ENCODE data around the gene POLR2F. TPM values are rescaled to one million over a fixed set of nuclear protein-coding genes. Genes with fewer than 3 reads are reported as not detected.

Gene POLR2F
- 108 TPM for polyA plus RNA-seq (2013, experiment 1 of 4)
- 92.1 TPM for polyA plus RNA-seq (2013, experiment 2 of 4)
- 109 TPM for polyA plus RNA-seq (2013, experiment 3 of 4)
- 127 TPM for polyA plus RNA-seq (2013, experiment 4 of 4)

DNA sequence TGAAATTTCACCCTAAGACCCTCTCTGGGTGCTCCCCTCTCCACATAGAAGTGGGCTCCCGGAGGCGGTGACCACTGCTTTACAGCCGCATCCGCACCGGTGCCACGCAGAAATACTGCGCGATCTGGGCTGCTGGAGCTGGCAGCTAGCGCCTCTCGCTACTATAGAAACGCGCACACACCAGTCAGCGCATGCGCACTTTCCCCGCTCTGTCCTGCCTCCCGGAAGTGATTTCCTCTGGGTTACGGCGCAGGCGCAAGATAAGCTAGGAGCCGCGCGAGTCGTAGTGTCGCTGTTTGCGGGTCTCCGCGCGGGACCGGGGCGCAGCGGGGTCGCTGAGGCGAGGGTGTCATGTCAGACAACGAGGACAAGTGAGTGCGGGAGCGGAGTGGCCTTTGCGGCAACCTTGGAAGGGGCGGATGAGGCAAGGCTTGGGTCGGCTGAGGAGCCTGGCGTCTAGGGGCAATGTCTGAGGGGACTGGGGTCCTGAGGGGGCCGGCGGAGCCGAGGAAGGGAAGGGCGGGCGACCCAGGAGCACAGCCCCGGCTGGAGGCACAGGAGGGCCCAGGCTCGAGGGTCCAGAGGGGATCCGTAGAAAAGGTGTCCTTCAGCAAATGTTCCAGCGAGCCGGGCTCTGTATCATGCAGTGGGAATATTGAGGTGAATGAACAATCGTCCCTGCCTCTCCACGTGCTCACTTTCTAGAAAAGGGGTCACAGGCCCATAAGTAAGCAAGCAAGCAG is at the start of gene POLR2F, which contains the start of gene C22orf23:
Gene POLR2F (plus strand): TSS at position 263 of the 743 bp plus-strand sequence. CDS start 89 bp downstream, at position 352.
Gene C22orf23 (minus strand): TSS at position 165 of the 743 bp plus-strand sequence. CDS start 452 bp downstream, outside the sequence.
- Histone ChIP-seq H3K27ac (ENCODE audit: insufficient read depth, low read depth, low read length, poor library complexity, severe bottlenecking) (no peak within 1 kb of the TSS), H3K9me3 (ENCODE audit: control insufficient read depth, low read length) (no peaks in the 10 kb centered on the region), H3K36me3 (ENCODE audit: control insufficient read depth, insufficient read depth, low read length) (peaks cover 10% of the 10 kb centered on the region), H3K27me3 (ENCODE audit: control insufficient read depth, insufficient read depth, low read length, poor library complexity, severe bottlenecking) (peaks cover 14% of the 10 kb centered on the region), H3K4me1 (ENCODE audit: control insufficient read depth, insufficient read depth, low read length) (peaks cover 6% of the 10 kb centered on the region), H3K4me3 (ENCODE audit: insufficient read depth, low read depth, low read length) (peak within 1 kb of the TSS; percentile 99)
- WGBS, 2 experiments: 0 to 1% methylated on average over 52 of the region's 52 CpGs

DNA sequence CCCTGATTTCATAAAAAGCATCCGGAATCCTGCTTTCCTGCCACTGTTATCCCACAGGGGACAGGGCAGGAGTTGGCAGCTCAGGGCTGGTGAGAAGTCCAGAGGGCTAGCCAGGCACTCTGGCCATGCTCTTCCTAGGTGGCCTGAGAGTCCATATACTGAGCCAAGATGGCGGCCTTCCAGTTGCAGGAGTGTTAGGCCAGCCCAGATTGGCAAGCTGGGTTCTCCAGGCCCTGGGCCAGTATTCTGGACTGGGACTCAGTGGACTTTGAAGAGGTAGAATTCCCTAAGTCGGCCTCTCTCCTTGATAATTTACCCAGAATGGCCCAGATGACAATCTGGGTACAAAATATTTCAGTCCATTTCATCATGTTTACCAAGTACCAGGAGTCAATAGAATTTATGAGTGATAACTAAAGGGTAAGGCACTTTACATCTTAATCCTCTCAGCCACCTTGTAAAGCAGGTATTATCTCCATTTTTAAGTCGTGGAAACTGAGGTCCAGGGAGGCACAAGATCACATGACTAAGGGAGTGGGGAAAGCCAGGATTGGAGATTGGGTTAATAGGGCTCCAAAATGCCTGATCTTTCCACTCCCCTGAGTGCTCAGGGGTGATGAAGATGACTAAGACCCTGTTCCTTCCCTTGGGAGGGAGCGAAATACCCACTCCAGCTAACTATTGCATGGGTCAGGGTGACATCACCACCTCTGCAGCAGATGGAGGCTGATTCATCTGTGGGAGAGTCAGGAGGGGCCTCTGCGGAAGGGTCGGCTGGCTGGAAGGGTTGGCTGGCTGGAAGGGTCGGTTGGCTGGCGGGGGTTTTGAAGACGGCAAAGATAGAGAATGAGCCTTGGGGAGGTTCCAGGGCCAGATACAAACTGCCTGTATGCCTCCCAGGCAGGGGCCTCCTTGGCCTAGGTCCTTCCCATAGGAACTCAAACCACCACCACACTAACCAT is 48.6 kb upstream of the POLR2F start:
- no peak overlapping the region for H3K4me3 ChIP-seq (ENCODE audit: insufficient read depth, low read depth, low read length)

DNA sequence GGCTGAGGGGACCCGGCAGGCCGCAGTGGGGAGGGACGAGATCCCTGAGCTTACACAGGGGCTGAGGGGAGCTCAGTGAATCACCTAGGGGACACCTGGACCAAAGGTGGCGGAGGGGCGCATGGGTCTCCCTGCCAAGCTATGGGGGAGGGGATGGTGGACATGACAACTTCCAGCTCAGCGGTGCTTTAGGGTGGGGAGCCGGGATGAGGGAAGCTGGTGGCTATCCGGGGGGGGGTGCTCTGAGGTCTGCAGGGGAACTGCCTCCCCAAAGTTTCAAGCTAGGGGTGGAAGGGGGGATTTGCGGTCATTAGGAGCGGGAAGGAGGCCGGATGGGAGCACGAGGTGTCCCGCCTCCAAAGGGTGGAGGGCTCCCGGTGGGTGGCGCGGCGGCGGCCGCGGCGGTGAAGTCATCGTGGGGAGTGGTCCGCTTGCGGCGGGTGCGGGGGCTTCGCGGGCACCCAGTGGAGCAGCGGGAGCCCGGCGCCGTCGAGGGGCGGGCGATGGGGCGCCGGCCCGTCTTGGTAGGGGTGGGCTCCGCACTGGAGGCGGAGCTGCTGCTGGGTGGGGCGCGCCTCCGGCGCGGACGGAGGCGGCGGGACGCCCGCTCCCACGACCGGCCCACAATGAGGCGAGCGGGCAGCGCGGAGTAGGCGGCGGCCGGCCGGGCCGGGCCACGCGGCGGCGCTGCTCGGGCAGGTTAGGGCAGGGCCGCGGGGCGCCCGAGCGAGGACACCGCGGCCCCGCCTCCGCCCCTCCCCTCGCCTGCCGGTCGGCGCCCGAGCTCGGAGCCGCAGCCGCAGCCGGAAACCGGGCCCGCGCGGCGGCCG is 47.8 kb upstream of the POLR2F start, which contains the start of gene MICALL1:
Gene MICALL1 (plus strand): TSS at position 764 of the 830 bp plus-strand sequence. CDS start 126 bp downstream, outside the sequence.
- no peaks in the 10 kb centered on the region for H3K9me3 ChIP-seq (ENCODE audit: control insufficient read depth, low read length)
- H3K4me1 ChIP-seq (ENCODE audit: control insufficient read depth, insufficient read depth, low read length): peaks cover 15% of the 10 kb centered on the region
- H3K4me3 ChIP-seq (ENCODE audit: insufficient read depth, low read depth, low read length): peak within 1 kb of the TSS; percentile 63
- WGBS, 2 experiments: 7% methylated on average over 90 of the region's 90 CpGs
- no peak within 1 kb of the TSS for H3K27ac ChIP-seq (ENCODE audit: insufficient read depth, low read depth, low read length, poor library complexity, severe bottlenecking)
- H3K27me3 ChIP-seq (ENCODE audit: control insufficient read depth, insufficient read depth, low read length, poor library complexity, severe bottlenecking): no peaks in the 10 kb centered on the region
- H3K36me3 ChIP-seq (ENCODE audit: control insufficient read depth, insufficient read depth, low read length): no peaks in the 10 kb centered on the region

More for the DNA sequence above, 48.6 kb upstream of the POLR2F start:
- Histone ChIP-seq H3K27ac (ENCODE audit: insufficient read depth, low read depth, low read length, poor library complexity, severe bottlenecking) (no peak overlapping the region), H3K4me1 (ENCODE audit: control insufficient read depth, insufficient read depth, low read length) (peaks cover 9% of the 10 kb centered on the region), H3K9me3 (ENCODE audit: control insufficient read depth, low read length) (no peaks in the 10 kb centered on the region), H3K36me3 (ENCODE audit: control insufficient read depth, insufficient read depth, low read length) (no peaks in the 10 kb centered on the region), H3K27me3 (ENCODE audit: control insufficient read depth, insufficient read depth, low read length, poor library complexity, severe bottlenecking) (no peaks in the 10 kb centered on the region)
- 84 to 85% methylated on average over 10 of the region's 10 CpGs for WGBS, 2 experiments

DNA sequence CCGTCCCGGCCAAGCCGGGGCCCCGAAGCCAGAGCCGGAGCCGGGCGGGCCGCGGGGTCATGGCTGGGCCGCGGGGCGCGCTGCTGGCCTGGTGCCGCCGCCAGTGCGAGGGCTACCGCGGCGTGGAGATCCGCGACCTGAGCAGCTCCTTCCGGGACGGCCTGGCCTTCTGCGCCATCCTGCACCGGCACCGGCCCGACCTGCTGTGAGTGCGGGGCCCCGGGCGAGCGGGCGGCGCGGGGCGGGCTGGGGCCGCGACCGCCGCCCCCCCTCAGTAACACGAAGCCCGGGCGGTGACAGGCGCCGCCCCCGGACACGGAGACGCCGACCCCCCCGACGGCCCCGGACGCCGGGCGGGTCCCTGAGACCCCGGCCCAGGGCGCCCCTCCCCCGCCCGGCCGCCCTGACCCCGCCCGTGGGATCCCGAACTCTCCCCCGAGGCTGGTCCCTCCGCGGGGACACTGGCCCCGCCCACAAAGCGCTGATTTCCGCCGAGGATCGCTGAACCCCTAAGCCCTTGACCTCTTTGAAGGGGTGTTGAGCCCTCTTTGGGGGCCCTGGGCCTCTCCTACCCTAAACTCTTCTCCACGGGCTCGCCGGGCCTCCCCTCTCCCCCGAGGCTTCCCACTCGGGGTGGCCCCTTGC is 47.0 kb upstream of the POLR2F start:
- Histone ChIP-seq H3K4me3 (ENCODE audit: insufficient read depth, low read depth, low read length) (peak overlapping the region; percentile 63), H3K4me1 (ENCODE audit: control insufficient read depth, insufficient read depth, low read length) (peaks cover 20% of the 10 kb centered on the region), H3K27me3 (ENCODE audit: control insufficient read depth, insufficient read depth, low read length, poor library complexity, severe bottlenecking) (no peaks in the 10 kb centered on the region), H3K36me3 (ENCODE audit: control insufficient read depth, insufficient read depth, low read length) (no peaks in the 10 kb centered on the region), H3K9me3 (ENCODE audit: control insufficient read depth, low read length) (no peaks in the 10 kb centered on the region), H3K27ac (ENCODE audit: insufficient read depth, low read depth, low read length, poor library complexity, severe bottlenecking) (no peak overlapping the region)
- WGBS, 2 experiments: 2% methylated on average over 75 of the region's 75 CpGs

DNA sequence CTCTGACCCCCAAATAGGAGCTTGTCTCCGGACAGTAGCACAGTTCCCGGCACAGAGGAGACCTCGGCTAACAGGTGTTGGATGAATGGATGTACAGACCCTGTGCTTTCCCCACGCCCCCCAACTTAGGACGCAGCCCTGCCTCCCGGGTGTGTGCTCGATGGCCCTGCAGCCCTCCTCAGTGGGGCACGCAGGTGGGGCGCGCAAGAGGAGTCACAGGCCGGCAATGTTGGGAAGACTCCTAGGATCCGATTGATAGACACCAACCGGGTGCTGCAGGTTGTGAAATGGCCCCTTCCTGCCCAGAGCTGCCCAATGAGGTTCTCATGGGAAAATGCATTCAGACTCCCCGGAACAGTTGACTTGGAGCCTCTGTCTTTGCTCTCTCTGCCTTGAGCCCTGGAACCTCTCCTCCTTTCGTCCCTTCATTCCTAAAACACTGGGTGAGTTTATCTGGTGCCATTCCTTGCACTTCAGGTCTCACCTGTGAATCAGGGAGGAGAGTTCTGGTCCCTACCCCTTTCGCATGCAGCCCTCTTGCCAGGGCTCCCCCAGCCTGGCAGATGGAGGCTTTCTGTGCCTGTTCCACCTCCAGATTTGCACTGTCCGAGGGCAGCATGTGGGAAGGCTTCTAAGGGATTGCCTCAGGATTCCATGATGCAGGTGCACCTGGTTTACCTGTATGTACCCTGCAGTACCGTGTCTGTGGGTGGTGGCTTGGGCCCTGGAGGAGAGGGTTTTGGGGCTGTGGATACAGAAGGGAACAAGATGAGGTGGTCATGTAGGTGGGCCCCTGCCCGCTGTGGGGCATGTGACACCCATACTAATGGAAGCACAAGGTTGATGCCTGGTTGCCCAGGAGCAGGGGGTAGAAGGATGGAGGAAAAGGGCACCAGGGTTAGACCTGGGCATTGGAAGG is 46.2 kb upstream of the POLR2F start:
- no peaks in the 10 kb centered on the region for H3K9me3 ChIP-seq (ENCODE audit: control insufficient read depth, low read length)
- H3K4me1 ChIP-seq (ENCODE audit: control insufficient read depth, insufficient read depth, low read length): peaks cover 20% of the 10 kb centered on the region
- H3K27ac ChIP-seq (ENCODE audit: insufficient read depth, low read depth, low read length, poor library complexity, severe bottlenecking): no peak overlapping the region
- WGBS, 2 experiments: 68 to 73% methylated on average over 19 of the region's 19 CpGs
- no peaks in the 10 kb centered on the region for H3K36me3 ChIP-seq (ENCODE audit: control insufficient read depth, insufficient read depth, low read length)
- no peaks in the 10 kb centered on the region for H3K27me3 ChIP-seq (ENCODE audit: control insufficient read depth, insufficient read depth, low read length, poor library complexity, severe bottlenecking)
- peak overlapping the region; percentile 63 for H3K4me3 ChIP-seq (ENCODE audit: insufficient read depth, low read depth, low read length)

DNA sequence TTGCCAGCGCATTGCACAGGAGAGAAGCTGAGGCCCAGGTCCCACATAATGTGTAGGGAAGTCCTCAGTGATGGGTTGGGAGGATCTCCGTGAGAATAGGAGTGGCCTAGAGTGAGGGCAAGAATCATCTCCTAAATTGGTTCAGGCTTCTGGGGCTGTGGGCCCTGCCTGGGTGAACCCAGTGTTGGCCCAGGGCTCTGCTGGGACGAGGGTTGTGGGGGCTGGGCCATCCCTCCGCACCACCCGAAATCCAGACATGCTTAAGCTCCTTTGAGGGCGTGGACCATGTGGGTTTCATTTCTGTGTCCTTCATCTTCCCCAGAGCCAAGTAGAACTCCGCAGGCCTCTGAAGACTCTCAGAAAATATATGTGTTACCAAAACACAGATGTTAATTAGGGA is 43.7 kb upstream of the POLR2F start:
- no peaks in the 10 kb centered on the region for H3K27me3 ChIP-seq (ENCODE audit: control insufficient read depth, insufficient read depth, low read length, poor library complexity, severe bottlenecking)
- WGBS, 2 experiments: 91 to 92% methylated on average over 7 of the region's 7 CpGs
- peaks cover 20% of the 10 kb centered on the region for H3K4me1 ChIP-seq (ENCODE audit: control insufficient read depth, insufficient read depth, low read length)
- H3K27ac ChIP-seq (ENCODE audit: insufficient read depth, low read depth, low read length, poor library complexity, severe bottlenecking): no peak overlapping the region
- no peaks in the 10 kb centered on the region for H3K36me3 ChIP-seq (ENCODE audit: control insufficient read depth, insufficient read depth, low read length)
- no peak overlapping the region for H3K4me3 ChIP-seq (ENCODE audit: insufficient read depth, low read depth, low read length)
- no peaks in the 10 kb centered on the region for H3K9me3 ChIP-seq (ENCODE audit: control insufficient read depth, low read length)

DNA sequence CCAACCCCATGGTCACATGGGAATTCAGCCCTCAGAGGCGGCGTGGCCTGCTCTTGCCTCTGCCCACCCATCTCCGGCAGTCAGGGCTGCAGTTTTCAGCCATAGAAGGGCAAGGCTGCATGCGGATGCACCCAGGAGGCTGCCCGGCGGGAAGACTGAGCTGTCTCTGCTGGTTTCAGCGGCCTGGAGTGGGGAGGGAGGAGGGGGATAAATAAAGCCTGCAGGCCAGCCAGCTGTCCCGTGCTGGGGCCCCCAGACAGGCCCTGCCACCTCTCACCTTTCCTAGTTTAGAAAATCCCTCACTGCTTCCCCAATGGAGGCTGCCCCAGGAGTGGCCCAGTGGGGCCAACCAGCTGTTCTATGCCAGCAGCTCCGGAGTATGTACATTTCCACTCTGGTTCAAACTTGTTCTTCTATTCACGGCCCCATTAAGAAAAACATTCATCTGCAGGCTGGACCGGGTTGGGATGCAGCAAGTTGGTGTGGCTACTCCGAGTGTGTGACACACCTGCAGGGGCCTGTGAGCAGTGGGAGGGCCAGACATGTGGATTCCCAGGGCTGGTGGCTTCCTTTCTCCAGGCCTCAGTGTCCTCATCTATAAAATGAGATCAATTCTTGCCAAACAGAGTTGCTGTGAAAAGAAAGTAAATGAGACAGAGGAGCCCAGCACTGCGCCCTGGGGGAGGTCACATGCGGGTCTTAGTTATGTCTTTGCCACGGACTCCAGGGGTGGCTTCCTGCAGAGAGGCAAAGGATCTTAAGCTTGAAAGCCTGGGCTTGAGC is 42.4 kb upstream of the POLR2F start:
- 59 to 60% methylated on average over 15 of the region's 15 CpGs for WGBS, 2 experiments
- Histone ChIP-seq H3K36me3 (ENCODE audit: control insufficient read depth, insufficient read depth, low read length) (no peaks in the 10 kb centered on the region), H3K27ac (ENCODE audit: insufficient read depth, low read depth, low read length, poor library complexity, severe bottlenecking) (peak overlapping the region; percentile 23), H3K4me3 (ENCODE audit: insufficient read depth, low read depth, low read length) (no peak overlapping the region), H3K9me3 (ENCODE audit: control insufficient read depth, low read length) (no peaks in the 10 kb centered on the region), H3K27me3 (ENCODE audit: control insufficient read depth, insufficient read depth, low read length, poor library complexity, severe bottlenecking) (no peaks in the 10 kb centered on the region), H3K4me1 (ENCODE audit: control insufficient read depth, insufficient read depth, low read length) (peaks cover 20% of the 10 kb centered on the region)

DNA sequence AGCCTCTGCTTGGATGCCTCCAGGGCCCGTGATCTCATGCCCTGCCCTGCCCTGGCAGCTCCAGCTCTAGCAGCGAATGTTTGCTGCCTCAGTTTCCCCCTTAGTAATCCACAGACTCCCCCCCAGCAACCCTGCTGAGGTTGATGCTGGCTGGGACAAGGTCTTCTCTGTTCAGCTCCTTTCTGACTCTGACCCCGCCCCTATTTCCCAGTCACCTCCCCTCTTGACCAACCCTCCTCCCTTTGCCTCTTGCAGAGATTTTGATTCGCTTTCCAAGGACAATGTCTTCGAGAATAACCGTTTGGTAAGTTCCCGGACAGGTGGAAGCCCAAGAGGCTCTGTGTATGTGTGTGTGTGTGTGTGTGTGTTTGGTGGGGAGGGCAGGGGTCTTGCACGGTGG is 41.8 kb upstream of the POLR2F start:
- Histone ChIP-seq H3K27me3 (ENCODE audit: control insufficient read depth, insufficient read depth, low read length, poor library complexity, severe bottlenecking) (no peaks in the 10 kb centered on the region), H3K4me3 (ENCODE audit: insufficient read depth, low read depth, low read length) (no peak overlapping the region), H3K36me3 (ENCODE audit: control insufficient read depth, insufficient read depth, low read length) (no peaks in the 10 kb centered on the region), H3K27ac (ENCODE audit: insufficient read depth, low read depth, low read length, poor library complexity, severe bottlenecking) (no peak overlapping the region), H3K4me1 (ENCODE audit: control insufficient read depth, insufficient read depth, low read length) (peaks cover 20% of the 10 kb centered on the region), H3K9me3 (ENCODE audit: control insufficient read depth, low read length) (no peaks in the 10 kb centered on the region)
- WGBS, 2 experiments: 88 to 89% methylated on average over 8 of the region's 8 CpGs
